ENCODE results near the gene SLC14A1. TPM values are rescaled to one million over a fixed set of nuclear protein-coding genes. Genes with fewer than 3 reads are reported as not detected.

The SLC14A1 gene
- total RNA-seq, 1 donor from 2014 or later: not detected

DNA sequence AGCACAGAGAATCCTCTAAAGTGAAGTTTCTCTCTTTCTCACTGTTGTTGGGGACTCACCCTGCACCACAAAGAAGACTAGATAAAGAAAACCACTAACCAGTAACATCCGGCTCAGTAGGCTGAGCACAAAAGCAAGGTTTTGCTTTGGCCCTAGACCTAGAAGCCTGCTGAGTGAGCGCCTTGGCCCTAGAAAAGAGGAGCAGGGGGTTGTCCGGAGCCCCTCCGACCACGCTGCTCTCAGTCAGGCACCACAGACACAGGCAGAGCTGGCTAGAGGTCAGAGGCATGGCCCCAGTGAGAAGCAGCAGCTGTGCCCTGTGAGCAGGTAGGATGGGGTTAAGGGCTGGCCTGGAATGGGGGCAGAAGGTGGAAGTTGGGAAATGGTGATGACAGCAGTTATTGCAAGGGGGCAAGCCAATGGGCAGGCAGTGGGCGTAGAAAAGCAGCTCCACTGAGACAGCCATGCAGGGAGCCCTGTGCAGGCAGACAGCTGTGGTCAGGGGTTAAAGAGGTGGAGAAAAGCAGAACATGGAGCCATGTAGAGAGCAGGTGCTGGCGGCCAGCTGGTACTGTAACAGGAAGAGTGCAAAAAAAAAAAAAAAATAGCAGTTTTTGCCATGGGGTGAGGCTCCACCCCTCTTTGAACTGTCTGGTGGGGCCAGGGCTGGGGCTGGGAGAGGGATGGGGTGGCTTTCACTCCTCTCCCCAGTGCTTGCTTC, 36.9 kb upstream of the SLC14A1 start:
- peaks cover 24% of the 10 kb centered on the region for H3K27me3 Mint-ChIP-seq (ENCODE audit: low read depth, unreplicated experiment)
- no peak for DNase-seq (ENCODE audit: low read depth)
- no peak overlapping the region for H2AFZ ChIP-seq (ENCODE audit: low read depth, low read length)

GRCh38 chr18:45687621-45688020, 36.4 kb upstream of the SLC14A1 start:
- FAIRE-seq (no peak), DNase-seq (ENCODE audit: low read depth) (no peak)
- Mint-ChIP-seq H3K9me3 (ENCODE audit: unreplicated experiment) (no peaks in the 10 kb centered on the region), H3K27me3 (ENCODE audit: low read depth, unreplicated experiment) (peaks cover 22% of the 10 kb centered on the region), H3K4me3 (ENCODE audit: unreplicated experiment) (no peak overlapping the region), H3K4me1 (ENCODE audit: low read depth, unreplicated experiment) (peaks cover 12% of the 10 kb centered on the region), H3K27ac (ENCODE audit: unreplicated experiment) (no peak overlapping the region), H3K36me3 (ENCODE audit: low read depth, unreplicated experiment) (no peaks in the 10 kb centered on the region)
- TF ChIP-seq CTCF (IDR thresholded peaks at IDR 0.05; ENCODE audit: insufficient read depth, low read depth, low read length) (no peak), EZH2 (IDR thresholded peaks at IDR 0.05; ENCODE audit: insufficient read depth, low read length) (no peak)
- Histone ChIP-seq H3K27me3 (ENCODE audit: insufficient read depth, low read length) (no peaks in the 10 kb centered on the region), H3K36me3 (ENCODE audit: insufficient read depth, low read length) (no peaks in the 10 kb centered on the region), H3K27ac (ENCODE audit: low read depth, low read length) (no peak overlapping the region), H4K20me1 (ENCODE audit: insufficient read depth, low read length) (no peaks in the 10 kb centered on the region), H3K4me2 (ENCODE audit: low read length) (no peak overlapping the region), H3K9ac (ENCODE audit: low read length) (no peak overlapping the region), H2AFZ (ENCODE audit: low read depth, low read length) (no peak overlapping the region), H3K79me2 (ENCODE audit: insufficient read depth, low read length) (no peaks in the 10 kb centered on the region), H3K4me1 (ENCODE audit: insufficient read depth, low read length) (no peaks in the 10 kb centered on the region), H3K4me3 (ENCODE audit: insufficient read depth, low read depth, low read length) (no peak overlapping the region), H3K9me3 (ENCODE audit: insufficient read depth, low read depth, low read length) (no peaks in the 10 kb centered on the region)

More for the DNA sequence above, 36.9 kb upstream of the SLC14A1 start:
- Histone ChIP-seq H3K27ac (ENCODE audit: low read depth, low read length) (no peak overlapping the region), H3K9ac (ENCODE audit: low read length) (no peak overlapping the region), H3K9me3 (ENCODE audit: insufficient read depth, low read depth, low read length) (no peaks in the 10 kb centered on the region), H3K4me1 (ENCODE audit: insufficient read depth, low read length) (no peaks in the 10 kb centered on the region), H3K4me3 (ENCODE audit: insufficient read depth, low read depth, low read length) (no peak overlapping the region), H4K20me1 (ENCODE audit: insufficient read depth, low read length) (no peaks in the 10 kb centered on the region), H3K4me2 (ENCODE audit: low read length) (no peak overlapping the region), H3K36me3 (ENCODE audit: insufficient read depth, low read length) (no peaks in the 10 kb centered on the region), H3K27me3 (ENCODE audit: insufficient read depth, low read length) (no peaks in the 10 kb centered on the region), H3K79me2 (ENCODE audit: insufficient read depth, low read length) (no peaks in the 10 kb centered on the region)
- TF ChIP-seq CTCF (IDR thresholded peaks at IDR 0.05; ENCODE audit: insufficient read depth, low read depth, low read length) (no peak), EZH2 (IDR thresholded peaks at IDR 0.05; ENCODE audit: insufficient read depth, low read length) (no peak)
- Mint-ChIP-seq H3K27ac (ENCODE audit: unreplicated experiment) (peak overlapping the region; percentile 18), H3K9me3 (ENCODE audit: unreplicated experiment) (no peaks in the 10 kb centered on the region), H3K4me1 (ENCODE audit: low read depth, unreplicated experiment) (peaks cover 12% of the 10 kb centered on the region), H3K36me3 (ENCODE audit: low read depth, unreplicated experiment) (no peaks in the 10 kb centered on the region), H3K4me3 (ENCODE audit: unreplicated experiment) (no peak overlapping the region)
- no peak for FAIRE-seq

- Mint-ChIP-seq H3K9me3 (ENCODE audit: unreplicated experiment) (no peaks in the 10 kb centered on the region), H3K27ac (ENCODE audit: unreplicated experiment) (no peak overlapping the region), H3K27me3 (ENCODE audit: low read depth, unreplicated experiment) (peaks cover 21% of the 10 kb centered on the region), H3K4me1 (ENCODE audit: low read depth, unreplicated experiment) (peaks cover 12% of the 10 kb centered on the region), H3K4me3 (ENCODE audit: unreplicated experiment) (no peak overlapping the region), H3K36me3 (ENCODE audit: low read depth, unreplicated experiment) (no peaks in the 10 kb centered on the region)
- no peaks in the 10 kb centered on the region for H4K20me1 ChIP-seq (ENCODE audit: insufficient read depth, low read length)
- TF ChIP-seq EZH2 (IDR thresholded peaks at IDR 0.05; ENCODE audit: insufficient read depth, low read length): no peak
- TF ChIP-seq CTCF (IDR thresholded peaks at IDR 0.05; ENCODE audit: insufficient read depth, low read depth, low read length): no peak
- DNase-seq (ENCODE audit: low read depth): no peak
- no peak overlapping the region for H2AFZ ChIP-seq (ENCODE audit: low read depth, low read length)
- no peaks in the 10 kb centered on the region for H3K36me3 ChIP-seq (ENCODE audit: insufficient read depth, low read length)
- no peaks in the 10 kb centered on the region for H3K79me2 ChIP-seq (ENCODE audit: insufficient read depth, low read length)
- no peak overlapping the region for H3K9ac ChIP-seq (ENCODE audit: low read length)
- no peaks in the 10 kb centered on the region for H3K4me1 ChIP-seq (ENCODE audit: insufficient read depth, low read length)
- H3K4me3 ChIP-seq (ENCODE audit: insufficient read depth, low read depth, low read length): no peak overlapping the region
- no peak overlapping the region for H3K4me2 ChIP-seq (ENCODE audit: low read length)
- no peak overlapping the region for H3K27ac ChIP-seq (ENCODE audit: low read depth, low read length)
- H3K9me3 ChIP-seq (ENCODE audit: insufficient read depth, low read depth, low read length): no peaks in the 10 kb centered on the region
- H3K27me3 ChIP-seq (ENCODE audit: insufficient read depth, low read length): no peaks in the 10 kb centered on the region
- no peak for FAIRE-seq
Measured at GRCh38 chr18:45688113-45688512, 35.9 kb upstream of the SLC14A1 start.
